ENCODE measurements around the gene BCL2L11. TPM values are rescaled to one million over a fixed set of nuclear protein-coding genes. Genes with fewer than 3 reads are reported as not detected.

The BCL2L11 gene
- total and polyA plus RNA-seq, 10 of the 15 experiments (the other 5 are each of a cell fraction or from before 2014, with no cell fraction given): 0.29 to 10.1 (median 1.1) TPM

- TF ChIP-seq TCF3 (IDR thresholded peaks at IDR 0.05; ENCODE audit: borderline replicate concordance, insufficient read depth, low read depth, low read length): 0 out of 2 replicates have a peak, but pooled peaks have one; percentile 37
Measured at GRCh38 chr2:111157798-111158197, 37.1 kb downstream of the BCL2L11 start (continued).

- CTCF ChIA-PET: interaction anchor here (3.1 kb wide), 1 partner anchor 9 kb away, joined by 26 read pairs; no protein-coding TSS in a partner anchor
- POLR2A ChIA-PET: interaction anchor here (0.6 to 3.0 kb wide), 2 partner anchors 9 to 20 kb away, joined by 4 to 21 read pairs; no protein-coding TSS in a partner anchor
- no peaks in the 10 kb centered on the region for H3K79me2 ChIP-seq (ENCODE audit: control insufficient read depth, insufficient read depth, low read length)
- TF ChIP-seq E2F4 (IDR thresholded peaks at IDR 0.05; ENCODE audit: low read depth, low read length) (no peak), RB1 (IDR thresholded peaks at IDR 0.05; ENCODE audit: borderline replicate concordance) (no peak), NKRF (conservative IDR thresholded peaks at IDR 0.05) (no peak), GATAD2B (conservative IDR thresholded peaks at IDR 0.05; ENCODE audit: low read depth) (no peak), NR2C2 (IDR thresholded peaks at IDR 0.05; ENCODE audit: borderline replicate concordance, control insufficient read depth, insufficient read length, low read depth) (no peak), RUNX3 (IDR thresholded peaks at IDR 0.05; ENCODE audit: low read length) (no peak), CEBPB (IDR thresholded peaks at IDR 0.05; ENCODE audit: borderline replicate concordance in 1 of 2, low read depth in 2 of 2, low read length in 2 of 2) (no peak), SMC3 (IDR thresholded peaks at IDR 0.05; ENCODE audit: borderline replicate concordance, low read length) (no peak), STAT3 (IDR thresholded peaks at IDR 0.05; ENCODE audit: low read depth, low read length) (no peak), MYB (IDR thresholded peaks at IDR 0.05; ENCODE audit: borderline replicate concordance, low read depth, low read length) (no peak), ZNF274 (IDR thresholded peaks at IDR 0.05; ENCODE audit: insufficient read depth, insufficient read length) (no peak), SREBF2 (IDR thresholded peaks at IDR 0.05; ENCODE audit: low read length) (no peak), YY1 (IDR thresholded peaks at IDR 0.05; ENCODE audit: low read depth, low read length) (no peak), IKZF2 (IDR thresholded peaks at IDR 0.05) (no peak), PAX8 (IDR thresholded peaks at IDR 0.05) (no peak), TCF12 (IDR thresholded peaks at IDR 0.05; ENCODE audit: low read depth, low read length) (no peak)
- RAD21 ChIA-PET (ENCODE audit: unreplicated experiment): no interaction called here
- intact Hi-C loops (cut with micrococcal nuclease; ENCODE audit: unreplicated experiment): no loop called here
- H3K36me3 ChIP-seq (ENCODE audit: control insufficient read depth in 2 of 2, insufficient read depth in 2 of 2, low read length in 1 of 2): peaks cover 0 to 8% of the 10 kb centered on the region in 2 experiments; a peak in 3 of 4 replicates
- no peaks in the 10 kb centered on the region for H3K9me3 ChIP-seq (replicated peaks; ENCODE audit: control insufficient read depth, insufficient read depth, low read length)
- no peak overlapping the region for H3K9ac ChIP-seq (ENCODE audit: control insufficient read depth, insufficient read depth, low read length)
- SMC1A ChIA-PET (ENCODE audit: uncharacterized antibody, unreplicated experiment): interaction anchor here (1.2 to 4.4 kb wide), 5 partner anchors 9 to 66 kb away, joined by 3 to 44 read pairs (median 5); no protein-coding TSS in a partner anchor
- in situ Hi-C loops (cut with MboI): no loop called here
- H3K4me1 ChIP-seq (ENCODE audit: control insufficient read depth, insufficient read depth, low read length): peaks cover 19% of the 10 kb centered on the region
- 96% methylated on average over 5 of the region's 5 CpGs for WGBS (ENCODE audit: insufficient coverage, insufficient replicate concordance, low lambda C conversion rate, missing lambda C conversion rate)
- FAIRE-seq: no peak
- DNase-seq (ENCODE audit: low read depth, low spot score): no peak
- H3K27me3 ChIP-seq (replicated peaks in 1 of 2; ENCODE audit: control insufficient read depth in 2 of 2, insufficient read depth in 2 of 2, low read length in 1 of 2): no peaks in the 10 kb centered on the region
- ATAC-seq: no peak
- H3K4me2 ChIP-seq (ENCODE audit: control insufficient read depth, insufficient read depth): no peak overlapping the region
- BruUV-seq (replicated peaks): no TSS peak
- H4K20me1 ChIP-seq (ENCODE audit: control insufficient read depth, insufficient read depth): peaks cover 3% of the 10 kb centered on the region; the same call in 1 of the 2 replicates
- H2AFZ ChIP-seq (ENCODE audit: control insufficient read depth, low read depth, low read length): no peak overlapping the region
- no peak overlapping the region for H3K4me3 ChIP-seq
- H3K27ac ChIP-seq (ENCODE audit: control insufficient read depth, insufficient read depth): no peak overlapping the region
Measured at GRCh38 chr2:111159641-111160040, 38.9 kb downstream of the BCL2L11 start.

Measured in GM12878 (cell line).